IPS DF 6.9 (cell line): ENCODE data around the gene YPEL1.

Experiments
- DNase-seq: peaks from one replicate; pipeline ENCODE4 v3.0.0-alpha.2; 2013; ENCODE audit warnings: low read depth, low spot score
- H3K27ac ChIP-seq: one replicate; pipeline ENCODE4 v1.5.1; 2013; ENCODE audit warnings: low read length, control low read depth
- H3K27me3 ChIP-seq: 2 replicates; pipeline ENCODE4 v1.6.1; 2013; ENCODE audit warnings: mild to moderate bottlenecking, low read length; ENCODE audit not compliant: control insufficient read depth, insufficient read depth
- H3K36me3 ChIP-seq: 2 replicates; pipeline ENCODE4 v1.6.1; 2013; ENCODE audit warnings: low read length; ENCODE audit not compliant: control insufficient read depth, insufficient read depth
- H3K4me1 ChIP-seq: 2 replicates; pipeline ENCODE4 v1.6.1; 2013; ENCODE audit warnings: low read length; ENCODE audit not compliant: control insufficient read depth, insufficient read depth
- H3K4me3 ChIP-seq: 2 replicates; pipeline ENCODE4 v1.5.1; 2013; ENCODE audit warnings: mild to moderate bottlenecking, low read length
- H3K9me3 ChIP-seq: 2 replicates; pipeline ENCODE4 v1.6.1; 2013; ENCODE audit warnings: low read length, inconsistent platforms; ENCODE audit not compliant: control insufficient read depth, insufficient read depth
- WGBS: extraction: QIAGEN DNeasy Blood & Tissue Kit; methylation state at CpG from one replicate; pipeline ENCODE4 v1.1.7; 2013; ENCODE audit warnings: mixed read lengths, missing lambda C conversion rate; ENCODE audit not compliant: insufficient read length, insufficient coverage; 5-methylcytosine and 5-hydroxymethylcytosine counted together

Gene YPEL1

DNA sequence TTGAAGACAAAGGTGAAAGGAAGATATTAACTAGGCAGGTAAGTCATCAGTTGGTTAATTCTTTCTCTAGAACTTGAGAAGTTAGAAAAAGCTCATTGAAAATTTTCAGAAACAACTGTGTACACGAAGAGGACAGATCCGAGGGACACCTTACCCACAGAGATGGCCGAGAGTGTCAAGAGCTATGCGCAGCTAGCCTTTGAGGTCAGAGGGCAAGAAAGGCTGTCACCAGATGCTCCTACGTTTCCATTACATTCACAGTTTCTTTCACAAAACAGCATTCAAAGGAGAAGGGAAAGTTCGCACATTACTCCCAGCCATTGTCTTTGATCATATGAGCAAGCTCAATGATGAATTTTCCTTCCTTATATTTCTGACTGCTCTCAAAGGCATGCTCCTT, 34.8 kb downstream of the YPEL1 start:
- Histone ChIP-seq H3K4me3 (no peak overlapping the region), H3K4me1 (no peaks in the 10 kb centered on the region), H3K36me3 (peaks cover 15% of the 10 kb centered on the region), H3K27me3 (no peaks in the 10 kb centered on the region), H3K27ac (no peak overlapping the region), H3K9me3 (no peaks in the 10 kb centered on the region)
- no peak for DNase-seq
- no CpG with 5 or more reads among the region's 6 CpGs for WGBS

DNA sequence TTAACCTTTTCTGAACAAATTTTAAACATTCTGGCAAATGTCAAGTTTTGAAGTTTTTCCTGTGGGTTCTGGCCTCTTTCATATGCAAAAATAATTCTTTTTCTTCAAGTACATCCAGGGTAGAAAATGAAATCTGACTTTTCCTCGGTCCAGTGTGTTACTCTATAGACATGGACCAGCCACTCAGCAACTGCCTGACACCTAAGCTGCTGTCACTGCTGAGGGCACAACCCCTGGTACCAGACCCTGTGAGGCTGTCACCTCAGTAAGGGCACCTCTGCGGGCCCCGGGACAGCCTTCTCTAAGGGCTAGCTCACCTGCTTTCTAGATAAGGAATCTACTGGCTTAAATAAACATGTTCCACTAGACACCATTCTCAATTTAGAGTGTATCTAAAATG, 36.0 kb downstream of the YPEL1 start:
- H3K36me3 ChIP-seq: peaks cover 18% of the 10 kb centered on the region
- no peak overlapping the region for H3K4me3 ChIP-seq
- no peak for DNase-seq
- H3K4me1 ChIP-seq: no peaks in the 10 kb centered on the region
- H3K27ac ChIP-seq: no peak overlapping the region
- H3K9me3 ChIP-seq: no peaks in the 10 kb centered on the region
- no CpG with 5 or more reads among the region's 3 CpGs for WGBS
- H3K27me3 ChIP-seq: no peaks in the 10 kb centered on the region

DNA sequence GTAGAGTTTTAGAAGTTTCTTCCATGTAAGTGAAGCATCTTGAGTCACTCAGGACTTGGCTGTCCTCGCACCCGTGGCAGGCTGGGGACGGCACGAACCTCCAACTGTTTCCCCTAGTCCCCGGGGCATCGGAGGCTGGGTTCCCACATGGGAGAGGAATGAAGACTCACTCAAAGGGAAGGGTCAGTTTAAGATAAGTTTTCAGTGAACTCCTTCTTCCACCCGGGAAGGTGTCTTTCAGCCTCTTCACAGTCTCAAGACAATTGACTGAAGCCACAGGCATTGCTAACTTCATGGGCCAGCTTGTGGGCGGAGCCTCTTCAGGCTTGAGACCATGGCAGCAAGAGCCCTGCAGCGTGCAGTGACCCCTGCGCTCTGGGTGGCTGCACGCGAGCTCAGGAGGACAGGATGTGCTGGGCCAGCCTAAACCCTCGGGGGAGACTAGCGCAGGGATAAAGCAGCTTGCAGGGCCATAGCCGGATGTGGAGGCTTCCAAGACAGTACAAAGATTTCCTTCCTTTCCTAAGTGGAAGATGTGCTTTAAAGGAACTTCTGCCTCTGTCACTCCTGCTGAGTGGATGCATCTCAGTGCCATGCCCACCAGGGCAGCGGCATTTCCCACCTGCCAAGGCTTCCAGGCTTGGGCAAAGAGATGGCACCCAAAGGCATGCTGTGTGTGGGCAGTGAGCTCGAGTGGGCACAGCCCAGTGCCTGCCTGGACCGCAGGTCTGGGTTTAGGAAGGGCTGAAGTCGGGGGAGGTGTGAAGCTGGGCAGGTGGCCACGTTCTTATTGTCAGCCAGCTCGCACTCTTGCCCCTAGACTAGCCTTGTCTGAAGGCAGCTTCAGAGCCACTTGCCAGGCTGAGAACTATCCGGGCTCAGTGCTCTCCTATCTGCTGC, 36.9 kb downstream of the YPEL1 start:
- DNase-seq: no peak
- Histone ChIP-seq H3K27me3 (no peaks in the 10 kb centered on the region), H3K36me3 (peaks cover 22% of the 10 kb centered on the region), H3K9me3 (no peaks in the 10 kb centered on the region), H3K27ac (no peak overlapping the region), H3K4me3 (no peak overlapping the region), H3K4me1 (no peaks in the 10 kb centered on the region)
- no CpG with 5 or more reads among the region's 22 CpGs for WGBS

DNA sequence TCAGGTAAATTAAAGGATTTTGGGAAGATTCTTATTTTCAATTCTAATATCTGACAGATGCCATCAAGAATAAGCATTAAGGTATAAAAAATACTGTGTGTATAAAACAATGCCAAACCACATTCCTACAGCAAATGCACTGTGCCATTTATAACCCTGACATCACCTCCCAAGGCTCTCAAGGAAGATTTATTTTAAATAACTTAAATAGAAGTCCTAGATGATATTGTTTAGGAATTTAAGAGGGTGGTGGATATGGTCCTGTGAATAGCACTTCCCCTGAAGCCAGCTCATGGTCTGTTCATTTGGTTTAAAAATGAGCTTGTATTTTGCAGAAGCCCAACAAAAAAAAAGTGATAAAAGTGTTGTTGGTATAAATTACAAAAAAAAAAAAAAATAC, 37.7 kb downstream of the YPEL1 start:
- no peak overlapping the region for H3K4me3 ChIP-seq
- H3K9me3 ChIP-seq: no peaks in the 10 kb centered on the region
- H3K27ac ChIP-seq: no peak overlapping the region
- peaks cover 26% of the 10 kb centered on the region for H3K36me3 ChIP-seq
- no peak for DNase-seq
- H3K4me1 ChIP-seq: no peaks in the 10 kb centered on the region
- no peaks in the 10 kb centered on the region for H3K27me3 ChIP-seq

DNA sequence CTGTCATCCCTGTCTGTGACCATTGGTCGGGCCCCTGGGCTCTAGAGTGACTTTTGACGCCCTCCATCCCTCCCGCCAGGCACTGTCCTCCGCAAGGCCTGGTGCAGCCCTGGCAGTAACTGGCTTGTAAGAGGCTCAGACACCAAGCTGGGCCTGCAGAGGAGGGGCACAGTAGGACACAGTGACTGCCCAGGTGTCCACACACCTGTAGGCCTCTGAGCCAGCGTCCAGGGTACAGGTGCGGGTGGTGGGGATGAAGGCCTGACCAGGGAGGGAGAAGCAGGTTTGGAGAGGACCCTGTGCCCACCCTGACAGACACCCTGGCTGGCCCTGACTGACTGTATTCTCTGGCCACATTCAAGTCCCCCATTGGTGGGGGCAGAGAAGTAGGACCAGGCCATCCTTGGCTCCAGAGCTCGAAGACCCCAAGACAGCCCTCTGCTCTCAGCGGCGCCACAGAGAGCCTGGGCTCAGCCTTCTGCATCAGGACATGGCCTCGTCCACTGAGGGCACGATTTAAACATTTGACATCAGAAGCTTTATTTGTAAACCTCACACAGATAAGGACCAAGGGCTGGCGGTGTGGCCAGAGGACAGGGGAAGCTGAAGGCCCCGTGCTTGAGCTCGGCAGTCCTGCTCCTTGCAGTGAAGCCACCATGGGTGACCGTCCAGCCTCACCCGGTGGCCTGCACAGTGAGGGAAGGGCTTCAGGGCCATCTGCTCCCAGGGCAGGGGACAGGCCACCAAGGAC, 38.4 kb downstream of the YPEL1 start:
- H3K4me3 ChIP-seq: no peak overlapping the region
- no peak overlapping the region for H3K27ac ChIP-seq
- H3K27me3 ChIP-seq: no peaks in the 10 kb centered on the region
- peaks cover 26% of the 10 kb centered on the region for H3K36me3 ChIP-seq
- no peaks in the 10 kb centered on the region for H3K9me3 ChIP-seq
- H3K4me1 ChIP-seq: no peaks in the 10 kb centered on the region
- no peak for DNase-seq
- no CpG with 5 or more reads among the region's 16 CpGs for WGBS

DNA sequence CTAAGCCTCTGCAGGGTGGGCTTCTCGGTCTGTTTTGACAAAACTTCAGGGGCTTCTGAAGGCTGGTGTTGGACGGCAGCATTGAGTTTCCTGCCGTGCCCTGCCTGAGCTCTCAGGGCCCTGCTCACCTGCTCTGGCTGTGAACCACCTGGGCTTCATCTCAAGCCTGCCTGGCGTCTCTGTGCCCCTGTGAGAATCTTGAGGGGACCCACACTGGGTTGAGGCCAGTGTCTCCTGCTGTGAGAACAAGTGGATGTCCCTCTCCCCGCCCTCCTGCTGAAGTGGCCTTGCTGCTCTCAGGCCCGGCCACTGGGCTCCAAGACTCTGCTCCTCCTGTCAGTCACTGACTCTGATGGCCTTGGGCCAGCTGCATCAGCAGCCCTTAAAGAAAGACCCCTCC, 39.5 kb downstream of the YPEL1 start:
- WGBS: no CpG with 5 or more reads among the region's 6 CpGs

DNA sequence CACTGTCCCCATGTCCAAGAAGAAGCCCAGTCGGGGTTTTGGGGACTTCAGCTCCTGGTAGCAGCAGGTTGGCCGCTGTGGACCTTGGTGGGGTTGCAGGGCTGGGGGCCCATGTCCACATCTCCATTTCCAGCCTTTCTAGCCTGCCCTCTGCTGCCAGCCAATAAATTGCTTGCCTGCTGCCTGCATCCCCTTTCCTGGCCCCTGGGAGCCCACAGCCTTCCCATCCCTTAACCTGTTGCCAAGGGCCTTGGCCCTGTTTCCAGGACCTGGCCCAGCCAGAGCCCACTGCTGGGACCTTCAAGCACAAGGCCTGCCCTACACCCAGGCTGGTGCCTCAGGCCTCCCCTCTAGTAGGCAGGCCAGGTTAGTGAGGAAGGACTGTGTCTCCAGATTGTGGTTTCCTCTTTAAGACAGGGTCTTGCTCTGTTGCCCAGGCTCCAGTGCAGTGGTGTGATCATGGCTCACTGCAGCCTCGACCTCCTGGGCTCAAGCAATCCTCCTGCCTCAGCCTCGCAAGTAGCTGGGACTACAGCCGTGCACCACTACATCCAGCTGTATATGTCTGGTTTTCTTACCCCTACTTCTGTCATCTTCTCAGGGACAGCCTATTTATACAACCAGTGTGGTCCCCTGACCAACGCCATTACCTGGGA, 40.0 kb downstream of the YPEL1 start:
- no peak overlapping the region for H3K4me3 ChIP-seq
- WGBS: no CpG with 5 or more reads among the region's 6 CpGs
- peaks cover 23% of the 10 kb centered on the region for H3K36me3 ChIP-seq
- H3K27ac ChIP-seq: no peak overlapping the region
- H3K9me3 ChIP-seq: no peaks in the 10 kb centered on the region
- DNase-seq: no peak
- no peaks in the 10 kb centered on the region for H3K27me3 ChIP-seq
- no peaks in the 10 kb centered on the region for H3K4me1 ChIP-seq

More for the DNA sequence above, 39.5 kb downstream of the YPEL1 start:
- H3K9me3 ChIP-seq: no peaks in the 10 kb centered on the region
- H3K27ac ChIP-seq: no peak overlapping the region
- H3K36me3 ChIP-seq: peaks cover 23% of the 10 kb centered on the region
- no peak for DNase-seq
- no peak overlapping the region for H3K4me3 ChIP-seq
- no peaks in the 10 kb centered on the region for H3K4me1 ChIP-seq
- H3K27me3 ChIP-seq: no peaks in the 10 kb centered on the region

DNA sequence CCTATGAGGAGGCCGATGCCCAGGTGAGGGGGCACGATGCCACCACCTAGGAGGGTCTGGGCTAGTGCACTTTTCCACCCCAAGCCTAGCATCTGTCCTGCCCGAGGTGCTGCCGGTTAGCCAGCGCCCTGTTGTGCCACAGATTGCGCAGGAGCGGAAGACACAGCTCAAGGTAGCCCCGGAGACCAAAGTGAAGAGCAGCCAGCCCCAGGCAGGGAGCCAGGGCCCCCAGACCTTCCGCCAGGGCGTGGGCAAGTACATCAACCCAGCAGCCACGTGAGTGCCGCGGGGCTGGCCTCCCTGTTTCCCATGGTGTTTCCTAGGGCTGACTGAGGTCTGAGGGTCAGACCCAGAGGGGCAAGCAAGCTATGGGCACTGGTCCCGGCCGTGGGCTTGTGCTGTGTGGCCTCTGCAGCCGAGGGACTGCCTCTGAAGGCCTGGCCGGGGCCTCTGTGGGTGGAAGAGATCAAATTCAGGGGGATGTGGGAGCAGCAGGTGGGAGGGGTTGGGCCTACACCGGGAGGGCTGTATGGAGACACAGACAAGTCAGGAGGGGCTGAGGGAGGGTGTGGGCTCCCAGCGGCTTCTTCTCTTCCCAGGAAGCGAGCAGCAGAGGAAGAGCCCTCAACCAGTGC, 40.7 kb downstream of the YPEL1 start:
- no CpG with 5 or more reads among the region's 20 CpGs for WGBS
- peaks cover 23% of the 10 kb centered on the region for H3K36me3 ChIP-seq

DNA sequence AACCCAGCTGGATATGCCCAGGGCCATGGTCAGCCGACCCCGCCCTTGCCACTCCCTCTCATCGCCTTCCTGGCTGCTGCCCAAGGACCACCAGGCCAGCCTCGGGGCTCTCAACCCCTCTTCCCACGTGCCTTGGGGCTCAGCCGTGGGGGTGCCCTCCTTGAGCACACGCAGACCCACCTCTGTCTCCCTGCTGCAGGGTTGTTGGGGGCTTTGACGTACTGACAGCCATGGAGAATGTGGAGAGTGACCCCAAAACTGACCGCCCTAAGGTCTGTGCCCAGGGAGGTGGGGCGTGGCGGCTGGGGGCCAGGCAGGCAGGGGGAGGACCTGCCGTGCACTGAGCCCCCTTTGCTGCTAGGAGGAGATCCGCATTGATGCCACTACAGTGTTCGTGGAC, 41.2 kb downstream of the YPEL1 start:
- H3K4me3 ChIP-seq: no peak overlapping the region
- DNase-seq: no peak
- peaks cover 23% of the 10 kb centered on the region for H3K36me3 ChIP-seq
- H3K27me3 ChIP-seq: no peaks in the 10 kb centered on the region
- no CpG with 5 or more reads among the region's 14 CpGs for WGBS
- no peaks in the 10 kb centered on the region for H3K9me3 ChIP-seq
- H3K27ac ChIP-seq: no peak overlapping the region
- no peaks in the 10 kb centered on the region for H3K4me1 ChIP-seq

More for the DNA sequence above, 40.7 kb downstream of the YPEL1 start:
- no peak for DNase-seq
- Histone ChIP-seq H3K27me3 (no peaks in the 10 kb centered on the region), H3K9me3 (no peaks in the 10 kb centered on the region), H3K4me1 (no peaks in the 10 kb centered on the region), H3K27ac (no peak overlapping the region), H3K4me3 (no peak overlapping the region)

DNA sequence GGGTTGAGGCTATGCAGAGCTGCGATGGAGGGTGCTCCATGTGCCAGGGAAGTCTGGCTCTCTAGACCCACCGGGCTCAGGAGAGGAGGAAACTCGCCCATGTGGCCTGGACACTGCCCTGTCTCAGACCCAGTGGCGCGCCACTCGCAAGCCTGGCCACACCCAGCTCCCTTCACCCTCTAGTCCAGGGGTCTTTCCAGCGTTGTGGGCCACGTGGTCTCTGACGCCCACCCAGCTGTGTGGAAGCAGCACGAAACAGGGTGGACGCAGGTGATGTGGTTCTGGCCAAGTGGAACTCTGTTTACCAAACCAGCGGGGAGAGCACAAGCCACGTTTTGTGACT, 41.6 kb downstream of the YPEL1 start:
- no peak overlapping the region for H3K27ac ChIP-seq
- H3K4me1 ChIP-seq: no peaks in the 10 kb centered on the region
- H3K9me3 ChIP-seq: no peaks in the 10 kb centered on the region
- no CpG with 5 or more reads among the region's 13 CpGs for whole genome bisulfite sequencing
- H3K27me3 ChIP-seq: no peaks in the 10 kb centered on the region
- peaks cover 23% of the 10 kb centered on the region for H3K36me3 ChIP-seq
- no peak for DNase-seq
- no peak overlapping the region for H3K4me3 ChIP-seq
